ELF-1 (cell line): ENCODE measurements around the gene ZSCAN20.
"Not testable (repeated sequence)": the region's sequence is repeated elsewhere in the genome, so short reads cannot be mapped to it uniquely, and the experiment has no call there.

Experiments
- DNase-seq: peaks from one replicate; pipeline ENCODE4 v3.0.0-alpha.2; 2016; ENCODE audit warnings: low read depth, low spot score

Gene ZSCAN20

DNA sequence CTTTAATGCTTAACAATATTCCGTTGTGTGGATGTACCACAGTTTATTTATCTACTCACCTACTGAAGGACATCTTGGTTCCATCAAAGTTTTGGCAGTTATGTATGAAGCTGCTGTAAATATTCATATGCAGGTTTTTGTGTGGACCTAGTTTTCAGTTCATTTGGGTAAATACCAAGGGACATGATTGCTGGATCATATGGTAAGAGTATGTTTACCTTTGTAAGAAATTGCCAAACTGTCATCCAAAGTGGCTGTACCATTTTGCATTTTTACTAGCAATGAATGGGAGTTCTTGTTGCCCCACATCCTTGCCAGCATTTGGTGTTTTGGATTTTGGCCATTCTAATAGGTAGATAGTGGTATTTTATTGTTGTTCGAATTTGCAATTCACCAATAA, 10.0 kb downstream of the ZSCAN20 start:
- no peak for DNase-seq

DNA sequence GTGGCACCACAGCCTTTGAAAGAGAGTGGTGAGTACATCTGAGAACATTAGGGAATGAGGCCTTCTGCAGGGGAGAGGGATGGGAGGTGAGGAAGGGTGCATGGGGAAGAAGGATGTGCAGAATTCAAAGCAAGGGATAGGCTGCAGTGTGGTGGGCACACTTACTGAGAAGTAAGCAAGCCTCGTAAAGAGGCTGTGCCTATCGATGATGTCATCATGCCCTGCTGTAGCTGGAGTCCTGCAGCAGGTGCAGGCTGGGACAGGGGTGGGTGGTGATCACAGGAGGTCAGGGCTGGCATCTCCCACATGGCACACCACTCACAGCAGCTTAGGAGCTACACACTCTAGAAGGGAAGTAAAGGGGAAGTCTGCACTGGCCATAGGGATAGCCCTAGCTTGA, 16.2 kb downstream of the ZSCAN20 start:
- no peak for DNase-seq

GRCh38 chr1:33494929-33495328, 22.5 kb downstream of the ZSCAN20 start:
- no peak for DNase-seq

DNA sequence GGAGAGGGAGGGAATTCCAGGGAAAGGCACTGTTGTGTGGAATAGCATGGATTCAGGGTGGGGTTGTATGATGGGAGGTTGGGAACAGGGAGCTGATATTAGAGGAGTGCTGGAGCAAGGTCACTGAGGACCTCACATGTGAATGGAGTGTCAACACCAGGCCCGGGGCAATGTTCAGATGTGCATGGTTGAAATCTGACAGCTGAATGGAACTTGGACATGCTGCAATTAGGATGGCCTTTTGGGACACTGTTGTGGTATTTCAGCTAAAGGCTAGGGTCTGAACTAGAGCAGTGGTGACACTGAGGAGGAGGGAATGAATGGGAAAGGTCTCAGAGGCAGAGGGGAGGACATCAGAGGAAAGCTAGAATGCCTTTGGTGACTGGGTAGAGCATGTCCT, 25.0 kb downstream of the ZSCAN20 start:
- DNase-seq: no peak

DNA sequence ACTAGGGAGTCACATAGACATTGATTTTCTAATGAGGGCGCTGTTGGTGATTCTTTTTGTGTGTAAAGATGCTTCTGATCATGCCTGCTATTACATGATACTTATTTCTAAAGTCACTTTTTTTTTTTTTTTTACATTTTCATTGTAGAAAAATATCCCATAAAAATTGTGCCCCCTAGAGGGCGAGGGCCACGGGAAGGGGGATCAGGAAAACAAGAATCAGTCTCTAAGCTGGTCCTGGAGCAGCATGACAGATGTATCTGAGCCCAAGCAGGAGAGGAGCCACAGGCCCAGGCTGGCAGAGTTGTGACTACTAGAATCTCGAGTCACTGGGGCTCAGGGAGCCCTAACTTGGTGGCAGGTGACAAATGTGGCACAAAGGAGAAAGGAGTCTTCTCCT, 28.1 kb downstream of the ZSCAN20 start:
- no peak for DNase-seq

- DNase-seq: no peak
Measured at GRCh38 chr1:33501309-33501708, 28.9 kb downstream of the ZSCAN20 start.

GRCh38 chr1:33501774-33502173, 29.3 kb downstream of the ZSCAN20 start:
- DNase-seq: no peak

- DNase-seq: no peak
Measured at GRCh38 chr1:33502726-33503125, 30.3 kb downstream of the ZSCAN20 start.

DNA sequence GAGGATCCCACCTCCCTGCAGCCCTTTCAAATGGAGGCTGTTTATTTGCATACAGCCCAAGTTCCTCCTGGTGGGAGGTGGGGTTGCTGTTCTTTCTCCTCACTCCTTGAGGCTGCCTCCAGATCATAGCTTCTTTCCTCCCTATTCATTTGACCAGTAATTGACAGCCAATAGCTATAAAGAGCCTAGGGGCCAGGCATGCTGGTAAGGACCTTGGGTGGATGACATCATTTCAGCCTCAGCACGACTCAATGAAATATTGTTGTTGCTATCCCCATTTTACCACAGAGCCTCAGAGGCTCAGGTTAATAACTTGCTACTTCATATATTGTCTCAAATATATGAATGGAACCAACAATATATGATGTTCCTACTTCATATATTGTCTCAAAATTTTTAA, 31.1 kb downstream of the ZSCAN20 start:
- DNase-seq: no peak

GRCh38 chr1:33507661-33508060, 35.2 kb downstream of the ZSCAN20 start:
- DNase-seq: no peak

GRCh38 chr1:33508151-33508550, 35.7 kb downstream of the ZSCAN20 start:
- no peak for DNase-seq

DNA sequence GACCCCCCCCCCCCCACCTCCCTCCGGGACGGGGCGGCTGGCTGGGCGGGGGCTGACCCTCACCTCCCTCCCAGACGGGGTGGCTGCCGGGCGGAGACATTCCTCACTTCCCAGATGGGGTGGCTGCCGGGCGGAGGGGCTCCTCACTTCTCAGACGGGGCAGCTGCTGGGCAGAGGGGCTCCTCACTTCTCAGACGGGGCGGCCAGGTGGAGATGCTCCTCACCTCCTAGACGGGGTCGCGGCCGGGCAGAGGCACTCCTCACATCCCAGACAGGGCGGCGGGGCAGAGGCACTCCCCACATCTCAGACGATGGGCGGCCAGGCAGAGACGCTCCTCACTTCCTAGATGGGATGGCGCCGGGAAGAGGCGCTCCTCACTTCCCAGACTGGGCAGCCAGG, 36.8 kb downstream of the ZSCAN20 start:
- DNase-seq: not testable (repeated sequence)

- no peak for DNase-seq
Measured at GRCh38 chr1:33512226-33513011, 40.0 kb downstream of the ZSCAN20 start.

- DNase-seq: no peak
Measured at GRCh38 chr1:33515112-33515511, 42.7 kb downstream of the ZSCAN20 start.

GRCh38 chr1:33515607-33516006, 43.2 kb downstream of the ZSCAN20 start:
- no peak for DNase-seq

DNA sequence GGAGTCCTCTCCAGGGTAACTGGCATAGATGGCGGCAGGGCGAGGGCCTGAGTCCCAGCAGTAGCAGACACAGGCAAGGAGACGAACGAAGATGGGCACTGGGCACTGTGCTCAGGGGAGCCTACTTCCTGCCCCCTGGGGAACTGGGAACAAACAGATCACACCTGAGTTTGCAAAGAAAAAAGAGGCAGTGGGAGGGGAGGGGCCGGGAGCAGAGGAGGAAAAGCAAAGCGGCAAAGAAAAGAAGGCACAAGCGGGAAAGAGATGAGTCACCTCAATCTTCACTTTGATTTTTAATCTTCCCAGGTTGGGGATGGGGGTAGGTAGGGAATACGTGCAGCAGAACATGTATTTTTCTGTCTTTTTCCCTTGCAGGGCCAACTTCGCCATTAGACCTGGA, 44.0 kb downstream of the ZSCAN20 start:
- DNase-seq: no peak

DNA sequence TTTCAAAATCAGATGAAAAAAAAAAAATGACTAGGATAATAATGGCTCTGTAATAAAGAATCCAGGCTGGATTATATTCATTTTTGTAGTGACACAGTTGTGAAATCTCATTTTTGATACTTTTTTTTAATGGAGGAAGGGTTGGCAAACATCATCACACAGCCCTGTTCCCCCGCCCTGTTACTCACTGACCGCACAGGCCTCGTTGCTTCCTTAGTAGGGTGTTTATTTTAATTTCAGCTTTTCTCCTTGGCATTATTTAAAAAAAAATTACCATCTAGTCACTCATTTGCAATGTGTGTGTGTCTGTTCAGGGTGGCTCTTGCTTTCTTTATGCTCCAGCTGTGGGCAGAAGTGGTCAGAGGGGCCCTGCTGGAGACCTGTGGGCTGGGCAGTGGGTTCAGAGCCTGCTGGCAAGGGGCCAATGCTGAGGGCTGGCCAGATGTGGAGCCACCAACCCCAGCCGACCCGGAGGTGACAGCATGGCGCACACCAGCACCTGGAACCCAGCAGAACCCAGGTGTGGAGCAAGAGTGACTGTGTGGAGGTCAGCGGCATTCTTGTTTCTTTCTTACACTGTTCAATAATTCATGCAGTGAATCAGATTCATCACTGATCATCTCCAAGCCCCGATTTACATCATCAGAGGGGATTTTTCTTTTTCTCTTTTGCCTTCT, 44.6 kb downstream of the ZSCAN20 start:
- no peak for DNase-seq

GRCh38 chr1:33517596-33518250, 45.3 kb downstream of the ZSCAN20 start:
- no peak for DNase-seq

DNA sequence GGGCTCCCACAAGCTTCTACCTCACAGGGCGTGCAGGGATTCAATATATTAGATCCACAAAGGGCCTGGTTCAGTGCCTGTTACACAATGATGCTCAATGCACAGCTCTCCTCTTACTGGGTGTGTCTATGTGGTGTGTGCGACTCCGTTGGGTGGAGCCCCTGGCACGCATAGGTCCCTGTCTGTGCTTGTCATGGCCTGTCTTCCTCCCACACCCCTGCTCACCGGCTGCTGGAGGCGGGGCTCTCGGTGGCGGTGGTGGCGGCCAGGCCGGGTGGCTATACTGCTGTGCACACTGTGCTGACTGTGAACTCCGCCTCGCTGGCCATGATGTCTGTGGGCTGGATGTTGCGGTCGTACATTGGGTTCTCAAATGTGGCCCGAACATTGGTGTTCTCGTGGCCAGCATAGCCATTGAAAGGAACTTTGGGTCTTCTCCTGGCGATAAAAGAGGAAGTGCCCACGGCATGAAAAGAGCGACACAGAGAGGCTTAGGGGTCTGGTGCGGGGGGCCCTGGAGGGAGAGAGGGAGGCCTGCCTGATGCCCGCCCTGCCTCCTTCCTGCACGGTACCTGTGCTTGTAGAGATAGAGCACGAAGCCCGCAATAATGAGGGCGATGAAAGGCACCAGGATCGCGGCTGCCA, 46.9 kb downstream of the ZSCAN20 start:
- DNase-seq: no peak

- DNase-seq: no peak
Measured at GRCh38 chr1:33524586-33524985, 52.1 kb downstream of the ZSCAN20 start.

DNA sequence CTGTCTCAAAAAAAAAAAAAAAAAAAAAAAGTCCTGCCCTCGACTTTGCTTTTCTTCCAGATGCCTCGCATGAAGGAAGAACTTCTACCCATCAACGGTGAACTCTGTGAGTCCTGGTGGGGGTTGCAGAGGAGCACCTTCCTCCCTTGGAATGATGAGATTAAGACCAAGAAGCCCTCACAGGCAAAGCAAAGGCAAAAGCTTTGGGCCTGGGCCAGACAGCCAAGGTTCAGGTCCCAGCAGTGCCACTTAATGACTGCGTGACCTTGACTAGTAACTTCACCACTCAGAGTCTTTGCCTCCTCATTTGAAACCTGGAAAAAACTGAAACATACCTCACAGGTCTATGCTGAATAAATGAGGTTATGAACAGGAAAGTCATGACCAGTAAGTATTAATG, 55.5 kb downstream of the ZSCAN20 start:
- no peak for DNase-seq

GRCh38 chr1:33529957-33530356, 57.5 kb downstream of the ZSCAN20 start:
- DNase-seq: no peak
